ENCODE data around the gene RDX. TPM values are rescaled to one million over a fixed set of nuclear protein-coding genes. Genes with fewer than 3 reads are reported as not detected.

The RDX gene
- total RNA-seq, 1 donor from 2014 or later: 105 TPM

- Histone ChIP-seq H3K9me3 (no peaks in the 10 kb centered on the region), H3K27me3 (no peaks in the 10 kb centered on the region), H3K4me1 (no peaks in the 10 kb centered on the region), H3K4me3 (no peak overlapping the region), H3K36me3 (no peaks in the 10 kb centered on the region), H3K27ac (no peak overlapping the region)
- no peak for DNase-seq (ENCODE audit: low spot score in 2 of 2)
- no peak for TF ChIP-seq CTCF (IDR thresholded peaks at IDR 0.05)
- intact Hi-C loops (cut with DNase I): no loop called here
These were observed 27.4 kb upstream of the RDX start for GRCh38 chr11:110323786-110324185.

- Histone ChIP-seq H3K4me3 (no peak overlapping the region), H3K27ac (no peak overlapping the region), H3K4me1 (no peaks in the 10 kb centered on the region), H3K27me3 (no peaks in the 10 kb centered on the region), H3K36me3 (no peaks in the 10 kb centered on the region), H3K9me3 (no peaks in the 10 kb centered on the region)
- intact Hi-C loops (cut with DNase I): no loop called here
- DNase-seq (ENCODE audit: low spot score in 2 of 2): no peak
- no peak for TF ChIP-seq CTCF (IDR thresholded peaks at IDR 0.05)
These were observed 23.1 kb upstream of the RDX start for GRCh38 chr11:110319501-110319900.

GRCh38 chr11:110318638-110319404 is 22.4 kb upstream of the RDX start:
- H3K27me3 ChIP-seq: no peaks in the 10 kb centered on the region
- no peaks in the 10 kb centered on the region for H3K36me3 ChIP-seq
- intact Hi-C loops (cut with DNase I): no loop called here
- H3K9me3 ChIP-seq: no peaks in the 10 kb centered on the region
- no peak for DNase-seq (ENCODE audit: low spot score in 2 of 2)
- no peak overlapping the region for H3K27ac ChIP-seq
- TF ChIP-seq CTCF (IDR thresholded peaks at IDR 0.05): no peak
- no peak overlapping the region for H3K4me3 ChIP-seq
- no peaks in the 10 kb centered on the region for H3K4me1 ChIP-seq

GRCh38 chr11:110317516-110317932 is 21.1 kb upstream of the RDX start:
- no peaks in the 10 kb centered on the region for H3K36me3 ChIP-seq
- H3K27me3 ChIP-seq: no peaks in the 10 kb centered on the region
- DNase-seq (ENCODE audit: low spot score in 2 of 2): no peak
- no peaks in the 10 kb centered on the region for H3K4me1 ChIP-seq
- intact Hi-C loops (cut with DNase I): no loop called here
- H3K4me3 ChIP-seq: no peak overlapping the region
- H3K27ac ChIP-seq: no peak overlapping the region
- TF ChIP-seq CTCF (IDR thresholded peaks at IDR 0.05): no peak
- H3K9me3 ChIP-seq: no peaks in the 10 kb centered on the region

GRCh38 chr11:110314366-110315095 is 18.1 kb upstream of the RDX start:
- Histone ChIP-seq H3K4me3 (no peak overlapping the region), H3K27me3 (no peaks in the 10 kb centered on the region), H3K9me3 (no peaks in the 10 kb centered on the region), H3K4me1 (no peaks in the 10 kb centered on the region), H3K36me3 (no peaks in the 10 kb centered on the region), H3K27ac (no peak overlapping the region)
- intact Hi-C loops (cut with DNase I): no loop called here
- no peak for DNase-seq (ENCODE audit: low spot score in 2 of 2)
- TF ChIP-seq CTCF (IDR thresholded peaks at IDR 0.05): no peak
